CD4-positive, alpha-beta T cell (primary cell): ENCODE data around the gene ZNF799. TPM values are rescaled to one million over a fixed set of nuclear protein-coding genes. Genes with fewer than 3 reads are reported as not detected.
A peak's percentile ranks its signal among the peaks of the same experiment; 100 is the strongest.
"Not testable (repeated sequence)": the region's sequence is repeated elsewhere in the genome, so short reads cannot be mapped to it uniquely, and the experiment has no call there.

Experiments
- ATAC-seq: fragments of 200-7000 bp; cut with Tn5 transposase; one replicate; pipeline ENCODE4 v1.10.0; 2022; ENCODE audit warnings: mild to moderate bottlenecking; ENCODE audit not compliant: poor library complexity
- CTCF ChIA-PET: fragments of 350-600 bp; sonication (Branson Sonifier 250); formaldehyde crosslinking; loops from one replicate; lab custom pipeline; 2021; ENCODE audit warnings: antibody characterized with exemption, inconsistent platforms; lab: Charles Lee
- POLR2A ChIA-PET: fragments of 350-600 bp; sonication (Branson Sonifier 250); formaldehyde crosslinking; loops from one replicate; lab custom pipeline; 2021; ENCODE audit warnings: antibody characterized with exemption, inconsistent platforms; lab: Charles Lee
- DNase-seq, 14 experiments: peaks; one replicate each; pipeline ENCODE4 v3.0.0-alpha.2; 2013 to 2020; ENCODE audit warnings: mixed read lengths in 2 of 14
- H3K27ac ChIP-seq, 2 donors: one replicate each; pipeline versions ENCODE4 v1.5.1 to v1.7.0; 2013; ENCODE audit warnings: low read length in 2 of 2, low read depth in 1 of 2, mild to moderate bottlenecking in 1 of 2
- H3K27me3 ChIP-seq, 2 experiments: 1 replicate in 1 of 2; 2 replicates in 1 of 2; pipeline versions ENCODE4 v1.6.1 to v1.7.0; 2013; ENCODE audit warnings: low read length in 2 of 2, control low read depth in 1 of 2, mild to moderate bottlenecking in 1 of 2, moderate library complexity in 1 of 2; ENCODE audit not compliant: insufficient read depth in 2 of 2, control insufficient read depth in 1 of 2
- H3K36me3 ChIP-seq: one replicate; pipeline ENCODE4 v1.6.1; 2013; ENCODE audit warnings: low read length, control low read depth; ENCODE audit not compliant: insufficient read depth
- H3K4me1 ChIP-seq: one replicate; pipeline ENCODE4 v1.6.1; 2013; ENCODE audit warnings: low read length, control low read depth; ENCODE audit not compliant: insufficient read depth
- H3K4me3 ChIP-seq: one replicate; pipeline ENCODE4 v1.5.1; 2013; ENCODE audit warnings: mild to moderate bottlenecking, low read length, moderate library complexity
- H3K9me3 ChIP-seq, 2 experiments: 1 replicate in 1 of 2; 2 replicates in 1 of 2; pipeline versions ENCODE4 v1.6.1 to v1.7.0; 2013; ENCODE audit warnings: low read length in 2 of 2, mild to moderate bottlenecking in 2 of 2, control low read depth in 1 of 2, moderate library complexity in 1 of 2; ENCODE audit not compliant: control insufficient read depth in 1 of 2, insufficient read depth in 1 of 2
- H3K27ac Mint-ChIP-seq: one replicate; pipeline ENCODE4 v1.8.0; 2020; ENCODE audit warnings: mixed read lengths
- H3K27me3 Mint-ChIP-seq: one replicate; pipeline ENCODE4 v1.8.0; 2021; ENCODE audit warnings: mixed read lengths
- H3K36me3 Mint-ChIP-seq: one replicate; pipeline ENCODE4 v1.8.0; 2021; ENCODE audit warnings: low read depth, mixed read lengths
- H3K4me1 Mint-ChIP-seq: one replicate; pipeline ENCODE4 v1.8.0; 2021; ENCODE audit warnings: low read depth, mixed read lengths
- H3K4me3 Mint-ChIP-seq: one replicate; pipeline ENCODE4 v1.8.0; 2020; ENCODE audit warnings: mild to moderate bottlenecking, mixed read lengths
- H3K9me3 Mint-ChIP-seq: one replicate; pipeline ENCODE4 v1.8.0; 2020; ENCODE audit warnings: mixed read lengths
- CTCF ChIP-seq: fragments of 200-600 bp; IDR thresholded peaks from one replicate; pipeline ENCODE4 v1.8.0; 2022; ENCODE audit warnings: antibody characterized with exemption, mild to moderate bottlenecking
- intact Hi-C, 2 experiments: fragments of 100-400 bp; cut with DNase I in 1 of 2; cut with micrococcal nuclease in 1 of 2; formaldehyde crosslinking; loops; one replicate each; pipeline versions ENCODE4 v1.15.1 to v1.9.0; 2023 to 2025; cut with DNase I, micrococcal nuclease
- total RNA-seq, 174 experiments: library from RNA in 2 of 174; stranded (reverse) in 2 of 174; gene quantifications; one replicate each; pipeline ENCODE4 v1.2.3 and lab custom pipeline; 2021 to 2026

The ZNF799 gene
- total RNA-seq, 2 experiments from 2014 or later = 1.1 to 1.6 TPM

GRCh38 chr19:12374026-12374425, 27.0 kb downstream of the ZNF799 start:
- Histone ChIP-seq H3K27me3 (no peaks in the 10 kb centered on the region), H3K4me1 (no peaks in the 10 kb centered on the region), H3K4me3 (no peak overlapping the region), H3K27ac (no peak overlapping the region), H3K36me3 (no peaks in the 10 kb centered on the region), H3K9me3 (peaks cover 20 to 24% of the 10 kb centered on the region in 2 experiments)
- POLR2A ChIA-PET = interaction anchor here (0.6 kb wide), 1 partner anchor 1629 kb away, joined by 5 read pairs; no protein-coding TSS in a partner anchor
- no peak for TF ChIP-seq CTCF
- DNase-seq (no peak), ATAC-seq (no peak)
- intact Hi-C loops = no loop called here
- H3K27ac Mint-ChIP-seq = no peak overlapping the region
- H3K4me1 Mint-ChIP-seq = no peaks in the 10 kb centered on the region
- CTCF ChIA-PET = no interaction called here
- no peak overlapping the region for H3K4me3 Mint-ChIP-seq
- H3K27me3 Mint-ChIP-seq = no peaks in the 10 kb centered on the region
- H3K9me3 Mint-ChIP-seq = peaks cover 14% of the 10 kb centered on the region
- H3K36me3 Mint-ChIP-seq = peaks cover 40% of the 10 kb centered on the region

DNA sequence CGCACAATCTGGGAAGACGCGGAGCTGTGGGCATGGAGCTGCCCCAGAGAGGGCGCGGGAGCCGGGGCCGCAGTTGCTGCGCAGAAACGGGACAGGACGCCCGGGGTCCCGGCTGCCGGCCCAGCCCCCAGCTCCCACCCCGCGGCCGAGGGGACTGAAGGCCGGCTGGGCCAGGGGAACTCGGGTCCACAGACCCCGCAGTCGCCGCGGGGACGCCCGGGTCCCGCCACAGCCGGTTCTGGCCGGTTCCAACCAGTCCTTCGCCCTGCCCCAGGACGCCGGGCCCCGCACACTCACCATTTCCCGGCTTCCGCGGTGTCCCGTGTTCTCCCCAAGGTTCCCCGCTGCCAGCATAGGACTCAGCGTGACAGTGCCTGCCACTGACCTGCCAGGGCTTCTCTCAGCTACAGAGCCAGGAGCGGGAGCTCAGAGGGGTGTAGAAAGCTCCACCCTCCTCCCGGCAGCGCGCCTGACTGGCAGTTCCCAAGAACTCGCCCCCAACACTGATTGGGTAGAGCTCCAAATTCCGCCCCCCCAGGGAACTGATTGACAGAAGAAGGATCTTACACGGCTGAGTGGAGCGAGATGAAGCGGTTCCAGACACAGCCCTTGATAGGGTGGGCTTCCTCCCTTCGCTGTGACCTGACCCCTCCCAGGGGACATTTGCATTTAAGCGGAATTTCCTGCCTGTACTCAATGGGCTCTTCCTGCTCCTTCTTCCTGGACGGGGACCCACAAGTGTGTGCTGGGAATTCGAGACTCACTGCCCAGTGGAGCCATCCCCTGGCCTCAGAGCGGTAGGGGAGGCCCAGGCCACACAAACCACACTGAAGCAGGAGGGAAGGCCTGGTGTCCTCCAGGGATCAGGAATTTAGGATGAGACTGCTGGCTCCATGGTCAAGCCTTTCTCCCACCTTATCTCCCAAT, 35.6 kb downstream of the ZNF799 start, which contains the start of gene ZNF442:
ZNF442 (minus strand) TSS at position 448 of the 927 bp plus-strand sequence. CDS start 2,052 bp downstream, outside the sequence.
- Histone ChIP-seq H3K27me3 (no peaks in the 10 kb centered on the region), H3K4me1 (peaks cover 19% of the 10 kb centered on the region), H3K4me3 (peak within 1 kb of the TSS; percentile 71), H3K27ac (no peak within 1 kb of the TSS), H3K9me3 (peaks cover 0 to 7% of the 10 kb centered on the region in 2 experiments), H3K36me3 (no peaks in the 10 kb centered on the region)
- no peak for TF ChIP-seq CTCF
- peak; percentile 96 for ATAC-seq
- Mint-ChIP-seq H3K9me3 (no peaks in the 10 kb centered on the region), H3K36me3 (peaks cover 12% of the 10 kb centered on the region), H3K4me1 (peaks cover 25% of the 10 kb centered on the region), H3K4me3 (peak within 1 kb of the TSS; percentile 95), H3K27me3 (no peaks in the 10 kb centered on the region), H3K27ac (peak within 1 kb of the TSS; percentile 34)
- DNase-seq = peak; percentile 65 to 89 (median 75)
- POLR2A ChIA-PET = interaction anchor here (0.7 to 1.5 kb wide), 6 partner anchors 33 to 203 kb away, joined by 3 to 21 read pairs (median 4); partner anchors contain the start of genes ZNF136, ZNF44, ZNF443 and ZNF563
- intact Hi-C loops = loop anchor here in 1 of 2 experiments (2.0 kb wide), 1 partner anchor 33 kb away; the partner anchor contains the start of gene ZNF563
- CTCF ChIA-PET = interaction anchor here (1.4 to 2.1 kb wide), 3 partner anchors 32 to 130 kb away, joined by 3 to 6 read pairs (median 5); partner anchors contain the start of gene ZNF563

DNA sequence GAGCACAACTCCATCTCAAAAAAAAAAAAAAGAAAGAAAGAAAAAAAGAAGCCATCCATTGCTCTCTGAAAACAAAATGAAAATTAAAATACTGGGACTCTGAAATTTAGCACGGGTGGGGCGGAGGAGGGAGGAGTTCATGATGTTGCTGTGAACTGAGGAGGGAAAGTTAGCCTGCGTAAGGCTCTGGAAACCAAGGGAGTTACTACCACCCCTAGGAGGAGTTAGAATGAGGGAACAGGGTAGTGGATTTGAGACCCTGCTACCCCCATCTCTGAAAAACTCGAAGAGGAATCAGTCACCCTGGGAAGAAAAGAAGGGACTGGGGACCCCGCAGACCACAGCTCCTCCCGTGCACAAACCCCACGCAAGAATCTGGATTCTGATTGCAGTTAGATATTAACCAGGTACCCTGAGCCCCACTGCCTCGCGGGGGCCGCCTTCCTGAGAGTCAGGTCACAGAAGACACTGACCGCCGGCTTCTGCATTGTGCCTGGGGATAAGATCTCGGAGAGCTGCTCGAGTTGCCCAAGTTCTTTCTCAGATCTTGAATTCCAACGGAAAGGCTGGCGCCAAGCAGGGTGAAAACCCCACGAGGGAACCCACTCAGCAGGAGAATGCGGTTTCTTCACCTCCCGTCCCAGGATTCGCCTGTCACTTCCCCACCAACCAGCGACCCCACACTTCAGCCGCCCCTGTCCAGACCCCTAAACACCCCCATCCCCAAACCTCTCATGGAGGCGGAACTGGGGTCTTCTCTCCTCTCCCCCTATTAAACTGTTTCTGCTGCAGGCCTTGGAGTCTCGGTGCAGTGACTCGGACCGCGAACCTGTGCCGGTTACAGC, 36.5 kb downstream of the ZNF799 start:
- Mint-ChIP-seq H3K27me3 (no peaks in the 10 kb centered on the region), H3K9me3 (no peaks in the 10 kb centered on the region), H3K36me3 (peaks cover 12% of the 10 kb centered on the region), H3K4me1 (peaks cover 25% of the 10 kb centered on the region), H3K4me3 (peak overlapping the region; percentile 95), H3K27ac (no peak overlapping the region)
- TF ChIP-seq CTCF = no peak
- H3K36me3 ChIP-seq = no peaks in the 10 kb centered on the region
- peak in 2 of 14 experiments; percentile 5 to 6 for DNase-seq
- POLR2A ChIA-PET = interaction anchor here (1.0 to 1.5 kb wide), 5 partner anchors 32 to 202 kb away, joined by 4 to 21 read pairs (median 5); partner anchors contain the start of genes ZNF136, ZNF44, ZNF443 and ZNF563
- intact Hi-C loops = loop anchor here in 1 of 2 experiments (2.0 kb wide), 1 partner anchor 32 kb away; the partner anchor contains the start of gene ZNF563
- CTCF ChIA-PET = interaction anchor here (1.4 to 2.1 kb wide), 3 partner anchors 31 to 131 kb away, joined by 3 to 6 read pairs (median 5); partner anchors contain the start of gene ZNF563
- peaks cover 0 to 7% of the 10 kb centered on the region in 2 experiments for H3K9me3 ChIP-seq
- H3K4me1 ChIP-seq = peaks cover 19% of the 10 kb centered on the region
- no peak overlapping the region for H3K27ac ChIP-seq
- H3K27me3 ChIP-seq = no peaks in the 10 kb centered on the region
- H3K4me3 ChIP-seq = peak overlapping the region; percentile 71
- ATAC-seq = no peak

GRCh38 chr19:12362236-12362635, 38.8 kb downstream of the ZNF799 start:
- POLR2A ChIA-PET, H3K27me3 ChIP-seq, DNase-seq, H3K4me3 Mint-ChIP-seq, ATAC-seq, H3K9me3 ChIP-seq, H3K27ac ChIP-seq, H3K27me3 Mint-ChIP-seq, H3K4me3 ChIP-seq, H3K27ac Mint-ChIP-seq, H3K36me3 ChIP-seq, intact Hi-C loops, H3K9me3 Mint-ChIP-seq: not testable (repeated sequence)
- peaks cover 19% of the 10 kb centered on the region for H3K4me1 ChIP-seq
- Mint-ChIP-seq H3K36me3 (peaks cover 16% of the 10 kb centered on the region), H3K4me1 (peaks cover 25% of the 10 kb centered on the region)
- CTCF ChIA-PET = interaction anchor here (0.6 kb wide), 1 partner anchor 183 kb away, joined by 3 read pairs; no protein-coding TSS in a partner anchor
